Esophagus muscularis mucosa (tissue), 3 donors: ENCODE results near the gene MPP4.

Experiments used
- CTCF ChIP-seq, 3 experiments: fragments of 200-600 bp in 2 of 3; fragments of 450-650 bp in 1 of 3; sonication (generic) in 2 of 3; IDR thresholded peaks; one replicate each; pipeline ENCODE4 v1.5.1; 2017 to 2019; ENCODE audit warnings: antibody characterized with exemption in 3 of 3, mild to moderate bottlenecking in 2 of 3, moderate library complexity in 1 of 3
- POLR2A ChIP-seq: fragments of 450-650 bp; IDR thresholded peaks from one replicate; pipeline ENCODE4 v1.6.1; 2017; ENCODE audit warnings: antibody characterized with exemption, moderate library complexity, mild to moderate bottlenecking, low read depth

- no peak for TF ChIP-seq CTCF (IDR thresholded peaks at IDR 0.05)
- no peak for TF ChIP-seq POLR2A
These were observed 3.2 kb upstream of the MPP4 start for GRCh38 chr2:201701646-201702045.
